ENCODE results near the gene PASK. TPM values are rescaled to one million over a fixed set of nuclear protein-coding genes. Genes with fewer than 3 reads are reported as not detected.

Gene PASK
- total and polyA plus RNA-seq, 10 donors = 8.0 to 35.6 (median 17.6) TPM

DNA sequence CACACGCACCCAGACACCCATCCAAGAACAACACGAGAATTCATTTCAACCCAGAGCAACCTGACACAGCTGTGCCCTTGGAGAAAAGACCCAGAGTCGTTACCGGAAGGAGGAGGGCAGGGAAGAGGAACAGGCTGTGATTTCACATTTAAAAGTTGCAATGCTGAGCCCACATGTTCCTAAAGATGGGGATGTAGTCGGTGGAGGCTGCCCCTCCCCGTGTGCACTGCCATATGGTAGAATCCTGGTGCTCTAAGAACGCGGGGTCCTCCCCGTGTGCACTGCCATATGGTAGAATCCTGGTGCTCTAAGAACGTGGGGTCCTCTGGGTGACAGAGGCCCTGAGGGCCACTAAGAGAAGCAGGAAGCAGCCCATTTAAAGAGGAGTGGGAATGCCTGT lies 58.1 kb downstream of the PASK start:
- DNase-seq = no peak
- Histone ChIP-seq H3K27me3 (replicated peaks in 1 of 7) (no peaks in the 10 kb centered on the region), H3K27ac (no peak overlapping the region), H3K4me3 (no peak overlapping the region), H3K9me3 (no peaks in the 10 kb centered on the region), H3K4me1 (peaks cover 9 to 55% (median 17%) of the 10 kb centered on the region in 6 donors), H3K36me3 (peaks cover 0 to 100% (median 90%) of the 10 kb centered on the region in 6 donors)
- WGBS, 5 donors = 72 to 83% (median 77%) methylated on average over 10 of the region's 10 CpGs
- intact Hi-C loops (cut with DNase I; ENCODE audit: low total_unique reads) = no loop called here
- TF ChIP-seq POLR2A (IDR thresholded peaks at IDR 0.05) (no peak), POLR2AphosphoS5 (IDR thresholded peaks at IDR 0.05) (no peak)
- TF ChIP-seq, protein P1, sequence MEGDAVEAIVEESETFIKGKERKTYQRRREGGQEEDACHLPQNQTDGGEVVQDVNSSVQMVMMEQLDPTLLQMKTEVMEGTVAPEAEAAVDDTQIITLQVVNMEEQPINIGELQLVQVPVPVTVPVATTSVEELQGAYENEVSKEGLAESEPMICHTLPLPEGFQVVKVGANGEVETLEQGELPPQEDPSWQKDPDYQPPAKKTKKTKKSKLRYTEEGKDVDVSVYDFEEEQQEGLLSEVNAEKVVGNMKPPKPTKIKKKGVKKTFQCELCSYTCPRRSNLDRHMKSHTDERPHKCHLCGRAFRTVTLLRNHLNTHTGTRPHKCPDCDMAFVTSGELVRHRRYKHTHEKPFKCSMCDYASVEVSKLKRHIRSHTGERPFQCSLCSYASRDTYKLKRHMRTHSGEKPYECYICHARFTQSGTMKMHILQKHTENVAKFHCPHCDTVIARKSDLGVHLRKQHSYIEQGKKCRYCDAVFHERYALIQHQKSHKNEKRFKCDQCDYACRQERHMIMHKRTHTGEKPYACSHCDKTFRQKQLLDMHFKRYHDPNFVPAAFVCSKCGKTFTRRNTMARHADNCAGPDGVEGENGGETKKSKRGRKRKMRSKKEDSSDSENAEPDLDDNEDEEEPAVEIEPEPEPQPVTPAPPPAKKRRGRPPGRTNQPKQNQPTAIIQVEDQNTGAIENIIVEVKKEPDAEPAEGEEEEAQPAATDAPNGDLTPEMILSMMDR (IDR thresholded peaks at IDR 0.05 in 8 of 11, conservative IDR thresholded peaks at IDR 0.05 in 3 of 11) = no peak

DNA sequence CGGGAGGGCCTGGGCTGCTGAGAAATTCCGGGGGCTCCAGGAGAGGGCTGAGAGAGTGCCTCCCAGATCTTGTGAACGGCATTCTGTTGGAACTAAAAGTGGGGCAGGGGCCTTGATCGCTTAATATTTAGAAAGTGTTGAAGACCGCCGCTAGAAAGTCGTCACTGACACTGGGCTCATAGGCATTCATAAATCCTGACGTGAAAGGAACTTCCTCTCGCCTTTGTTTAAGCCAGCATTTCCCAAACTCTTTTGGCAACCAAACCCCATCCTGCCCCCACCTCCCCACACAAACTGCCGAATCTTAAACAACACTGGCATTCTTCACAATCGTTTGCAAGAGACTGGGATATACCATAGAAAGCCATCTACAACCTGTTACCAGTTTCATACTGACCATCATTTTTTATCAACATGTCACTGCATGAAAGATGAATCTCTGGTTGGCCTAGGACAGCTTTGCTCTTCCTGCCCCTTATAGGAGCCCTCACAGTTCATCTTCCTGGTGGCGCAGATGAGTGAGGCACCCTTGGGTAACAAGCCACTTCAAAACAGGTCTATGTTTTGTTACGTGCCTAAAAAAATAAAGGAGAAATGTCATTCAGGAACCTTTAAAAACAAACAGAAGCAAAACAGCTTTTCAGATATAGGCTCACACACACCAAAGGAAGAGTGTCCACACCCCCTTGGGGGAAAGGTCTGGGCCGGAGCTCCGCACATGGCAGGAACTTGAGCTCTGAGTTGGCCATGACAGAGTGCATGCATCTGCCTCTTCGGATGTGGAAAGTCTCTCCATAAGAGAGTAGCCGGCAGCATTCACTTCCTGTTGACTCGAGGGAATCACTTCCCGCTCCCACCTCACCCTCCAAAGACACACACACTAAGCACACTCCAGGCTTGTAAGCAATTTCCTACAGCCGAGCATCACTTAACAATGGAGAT lies 60.2 kb downstream of the PASK start:
- Histone ChIP-seq H3K27me3 (replicated peaks in 1 of 7) (no peaks in the 10 kb centered on the region), H3K36me3 (peaks cover 0 to 100% (median 74%) of the 10 kb centered on the region in 6 donors), H3K4me1 (peaks cover 0 to 33% (median 1%) of the 10 kb centered on the region in 6 donors), H3K9me3 (no peaks in the 10 kb centered on the region), H3K27ac (peak overlapping the region in 5 of 8 donors; percentile 13 to 61 (median 37)), H3K4me3 (no peak overlapping the region)
- TF ChIP-seq, protein P1 (IDR thresholded peaks at IDR 0.05 in 8 of 11, conservative IDR thresholded peaks at IDR 0.05 in 3 of 11) = no peak
- peak in 2 of 3 donors; percentile 15 to 23 for TF ChIP-seq POLR2AphosphoS5 (IDR thresholded peaks at IDR 0.05)
- 59 to 71% (median 67%) methylated on average over 20 of the region's 20 CpGs for WGBS, 5 donors
- no peak for DNase-seq
- intact Hi-C loops (cut with DNase I; ENCODE audit: low total_unique reads) = no loop called here

DNA sequence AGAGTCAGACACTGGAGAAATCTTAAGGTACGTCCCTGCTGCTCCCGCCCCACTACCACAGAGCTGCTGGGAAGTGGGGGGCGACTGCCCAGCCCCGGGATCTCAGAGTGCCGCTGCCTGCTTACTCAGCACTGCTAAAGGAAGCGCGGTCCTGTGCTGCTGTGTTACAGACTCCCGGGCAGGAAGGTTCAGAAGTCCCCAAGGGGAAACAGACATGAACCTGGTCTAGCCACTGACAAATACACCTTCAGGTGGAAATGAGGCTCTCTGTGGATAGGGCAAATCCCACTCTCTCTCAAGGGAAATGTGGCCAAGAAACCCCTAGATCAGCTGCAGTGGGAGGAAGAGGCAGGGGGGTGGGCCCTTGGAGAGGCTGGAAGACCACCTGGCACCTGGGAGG lies 60.9 kb downstream of the PASK start:
- Histone ChIP-seq H3K4me3 (no peak overlapping the region), H3K36me3 (peaks cover 0 to 94% (median 67%) of the 10 kb centered on the region in 6 donors), H3K27me3 (replicated peaks in 1 of 7) (no peaks in the 10 kb centered on the region), H3K9me3 (no peaks in the 10 kb centered on the region), H3K4me1 (peaks cover 0 to 27% (median 1%) of the 10 kb centered on the region in 6 donors), H3K27ac (peak overlapping the region in 4 of 8 donors; percentile 31 to 61 (median 42))
- whole genome bisulfite sequencing, 5 donors = 49 to 69% (median 56%) methylated on average over 8 of the region's 8 CpGs
- TF ChIP-seq POLR2A (IDR thresholded peaks at IDR 0.05) = no peak
- TF ChIP-seq POLR2AphosphoS5 (IDR thresholded peaks at IDR 0.05) = peak in 1 of 3 donors; percentile 11
- TF ChIP-seq, protein P1 (IDR thresholded peaks at IDR 0.05 in 8 of 11, conservative IDR thresholded peaks at IDR 0.05 in 3 of 11) = no peak
- intact Hi-C loops (cut with DNase I; ENCODE audit: low total_unique reads) = no loop called here
- DNase-seq = no peak

Measured in spleen (tissue), 11 donors.